T-helper 1 cell treated with Interleukin-12 subunit alpha and Interleukin-12 subunit beta and Interleukin-4 antibody, amounts not matched to agents 30 μg/mL and 1 μg/mL, for 36 hours (primary cell): Measurements from ENCODE around the gene SERPINB3.
"Not testable (repeated sequence)": the region's sequence is repeated elsewhere in the genome, so short reads cannot be mapped to it uniquely, and the experiment has no call there.

Experiments used
- H3K27ac Mint-ChIP-seq: one replicate; pipeline ENCODE4 v1.8.0; 2021; ENCODE audit warnings: mild to moderate bottlenecking, mixed read lengths
- H3K27me3 Mint-ChIP-seq: one replicate; pipeline ENCODE4 v1.8.0; 2021; ENCODE audit warnings: low read depth, mixed read lengths
- H3K36me3 Mint-ChIP-seq: one replicate; pipeline ENCODE4 v1.8.0; 2021; ENCODE audit warnings: low read depth, mixed read lengths
- H3K4me1 Mint-ChIP-seq: one replicate; pipeline ENCODE4 v1.8.0; 2021; ENCODE audit warnings: low read depth, mixed read lengths
- H3K4me3 Mint-ChIP-seq: one replicate; pipeline ENCODE4 v1.8.0; 2021; ENCODE audit warnings: mild to moderate bottlenecking, moderate library complexity, mixed read lengths
- H3K9me3 Mint-ChIP-seq: one replicate; pipeline ENCODE4 v1.8.0; 2021; ENCODE audit warnings: mixed read lengths

SERPINB3 gene

GRCh38 chr18:63679820-63680606 is 18.3 kb upstream of the SERPINB3 start:
- Mint-ChIP-seq H3K4me3 (no peak overlapping the region), H3K9me3 (no peaks in the 10 kb centered on the region), H3K4me1 (no peaks in the 10 kb centered on the region), H3K36me3 (no peaks in the 10 kb centered on the region), H3K27ac (no peak overlapping the region), H3K27me3 (no peaks in the 10 kb centered on the region)

GRCh38 chr18:63677500-63678225 is 16.0 kb upstream of the SERPINB3 start:
- Mint-ChIP-seq H3K36me3 (no peaks in the 10 kb centered on the region), H3K27ac (no peak overlapping the region), H3K9me3 (no peaks in the 10 kb centered on the region), H3K4me1 (no peaks in the 10 kb centered on the region), H3K27me3 (no peaks in the 10 kb centered on the region), H3K4me3 (no peak overlapping the region)

- Mint-ChIP-seq H3K4me1 (no peaks in the 10 kb centered on the region), H3K27ac (no peak overlapping the region)
These were observed 15.0 kb upstream of the SERPINB3 start for GRCh38 chr18:63676526-63677323.

GRCh38 chr18:63664571-63664970 is 2.9 kb upstream of the SERPINB3 start:
- Mint-ChIP-seq H3K4me3 (no peak overlapping the region), H3K9me3 (no peaks in the 10 kb centered on the region), H3K27me3 (no peaks in the 10 kb centered on the region), H3K4me1 (no peaks in the 10 kb centered on the region), H3K27ac (no peak overlapping the region), H3K36me3 (no peaks in the 10 kb centered on the region)

More at GRCh38 chr18:63676526-63677323, 15.0 kb upstream of the SERPINB3 start:
- Mint-ChIP-seq H3K36me3 (no peaks in the 10 kb centered on the region), H3K9me3 (no peaks in the 10 kb centered on the region), H3K4me3 (no peak overlapping the region), H3K27me3 (no peaks in the 10 kb centered on the region)

- not testable (repeated sequence) for H3K4me1 Mint-ChIP-seq, H3K9me3 Mint-ChIP-seq, H3K27ac Mint-ChIP-seq, H3K36me3 Mint-ChIP-seq, H3K4me3 Mint-ChIP-seq, H3K27me3 Mint-ChIP-seq
These were observed 2.8 kb downstream of the SERPINB3 start for GRCh38 chr18:63658920-63659319.

GRCh38 chr18:63650271-63650670 is 11.4 kb downstream of the SERPINB3 start:
- not testable (repeated sequence) for H3K9me3 Mint-ChIP-seq, H3K4me1 Mint-ChIP-seq, H3K36me3 Mint-ChIP-seq, H3K4me3 Mint-ChIP-seq, H3K27ac Mint-ChIP-seq, H3K27me3 Mint-ChIP-seq

- Mint-ChIP-seq H3K4me3 (no peak overlapping the region), H3K9me3 (no peaks in the 10 kb centered on the region), H3K36me3 (no peaks in the 10 kb centered on the region), H3K27me3 (no peaks in the 10 kb centered on the region), H3K27ac (no peak overlapping the region), H3K4me1 (no peaks in the 10 kb centered on the region)
These were observed 13.5 kb downstream of the SERPINB3 start for GRCh38 chr18:63648241-63648640.

GRCh38 chr18:63646936-63647335 is 14.8 kb downstream of the SERPINB3 start:
- Mint-ChIP-seq H3K27ac (no peak overlapping the region), H3K9me3 (no peaks in the 10 kb centered on the region), H3K4me1 (no peaks in the 10 kb centered on the region), H3K36me3 (no peaks in the 10 kb centered on the region), H3K27me3 (no peaks in the 10 kb centered on the region), H3K4me3 (no peak overlapping the region)

- H3K9me3 Mint-ChIP-seq, H3K27ac Mint-ChIP-seq, H3K36me3 Mint-ChIP-seq, H3K4me1 Mint-ChIP-seq, H3K4me3 Mint-ChIP-seq, H3K27me3 Mint-ChIP-seq: not testable (repeated sequence)
These were observed 17.0 kb downstream of the SERPINB3 start for GRCh38 chr18:63644694-63645093.

- H3K4me1 Mint-ChIP-seq, H3K36me3 Mint-ChIP-seq: not testable (repeated sequence)
These were observed 17.6 kb downstream of the SERPINB3 start, which contains the start of gene SERPINB4 for GRCh38 chr18:63644142-63644541. Gene SERPINB4, minus strand, starts transcription at chr18:63644256. Its CDS starts 679 bp downstream, at chr18:63643577.

GRCh38 chr18:63642668-63643356 is 18.9 kb downstream of the SERPINB3 start:
- not testable (repeated sequence) for H3K4me1 Mint-ChIP-seq, H3K27ac Mint-ChIP-seq, H3K9me3 Mint-ChIP-seq, H3K36me3 Mint-ChIP-seq, H3K4me3 Mint-ChIP-seq, H3K27me3 Mint-ChIP-seq

More at GRCh38 chr18:63644142-63644541, 17.6 kb downstream of the SERPINB3 start, which contains the start of gene SERPINB4:
- H3K27me3 Mint-ChIP-seq, H3K27ac Mint-ChIP-seq, H3K4me3 Mint-ChIP-seq, H3K9me3 Mint-ChIP-seq: not testable (repeated sequence)

- not testable (repeated sequence) for H3K4me1 Mint-ChIP-seq, H3K36me3 Mint-ChIP-seq, H3K9me3 Mint-ChIP-seq, H3K4me3 Mint-ChIP-seq, H3K27me3 Mint-ChIP-seq, H3K27ac Mint-ChIP-seq
These were observed 20.5 kb downstream of the SERPINB3 start for GRCh38 chr18:63641157-63641680.

GRCh38 chr18:63637703-63638102 is 24.0 kb downstream of the SERPINB3 start:
- H3K27ac Mint-ChIP-seq = no peak overlapping the region
- no peaks in the 10 kb centered on the region for H3K36me3 Mint-ChIP-seq
- H3K4me1 Mint-ChIP-seq = no peaks in the 10 kb centered on the region
- no peaks in the 10 kb centered on the region for H3K9me3 Mint-ChIP-seq
- no peak overlapping the region for H3K4me3 Mint-ChIP-seq
- H3K27me3 Mint-ChIP-seq = no peaks in the 10 kb centered on the region

GRCh38 chr18:63627819-63628218 is 33.9 kb downstream of the SERPINB3 start:
- H3K9me3 Mint-ChIP-seq = peaks cover 49% of the 10 kb centered on the region
- no peak overlapping the region for H3K4me3 Mint-ChIP-seq
- H3K27me3 Mint-ChIP-seq = no peaks in the 10 kb centered on the region
- no peaks in the 10 kb centered on the region for H3K4me1 Mint-ChIP-seq
- H3K36me3 Mint-ChIP-seq = no peaks in the 10 kb centered on the region
- no peak overlapping the region for H3K27ac Mint-ChIP-seq
